Thymus (tissue), 11 donors: ENCODE measurements around the gene DPYD. TPM values are rescaled to one million over a fixed set of nuclear protein-coding genes. Genes with fewer than 3 reads are reported as not detected.
A peak's percentile ranks its signal among the peaks of the same experiment; 100 is the strongest.

Source experiments
- DNase-seq, 9 donors: peaks; one replicate each; pipeline ENCODE4 v3.0.0-alpha.2; 2013; ENCODE audit warnings: low spot score in 9 of 9, low read depth in 6 of 9, missing footprints in 1 of 9
- H3K27ac ChIP-seq, 2 donors: one replicate each; pipeline ENCODE4 v1.5.1; 2013; ENCODE audit warnings: control low read depth in 1 of 2, low read depth in 1 of 2, low read length in 1 of 2, mild to moderate bottlenecking in 1 of 2, moderate library complexity in 1 of 2
- H3K27me3 ChIP-seq, 2 donors: one replicate each; pipeline ENCODE4 v1.5.1; 2013; ENCODE audit warnings: low read length in 1 of 2; ENCODE audit not compliant: control insufficient read depth in 2 of 2, insufficient read depth in 1 of 2
- H3K36me3 ChIP-seq, 2 donors: one replicate each; pipeline ENCODE4 v1.5.1; 2013; ENCODE audit warnings: low read length in 1 of 2, mild to moderate bottlenecking in 1 of 2, moderate library complexity in 1 of 2; ENCODE audit not compliant: control insufficient read depth in 2 of 2, insufficient read depth in 2 of 2
- H3K4me1 ChIP-seq, 2 donors: one replicate each; pipeline ENCODE4 v1.5.1; 2013; ENCODE audit warnings: low read length in 2 of 2; ENCODE audit not compliant: control insufficient read depth in 2 of 2, insufficient read depth in 2 of 2
- H3K4me3 ChIP-seq, 2 donors: one replicate each; pipeline ENCODE4 v1.5.1; 2013; ENCODE audit warnings: low read length in 2 of 2, control low read depth in 1 of 2, mild to moderate bottlenecking in 1 of 2
- H3K9me3 ChIP-seq, 2 donors: one replicate each; pipeline ENCODE4 v1.5.1; 2013; ENCODE audit warnings: low read length in 1 of 2, mild to moderate bottlenecking in 1 of 2; ENCODE audit not compliant: control insufficient read depth in 2 of 2, insufficient read depth in 1 of 2
- WGBS: extraction: QIAGEN DNeasy Blood & Tissue Kit; methylation state at CpG from one replicate; pipeline ENCODE4 v1.1.7; 2013; 5-methylcytosine and 5-hydroxymethylcytosine counted together
- polyA plus RNA-seq: library from polyadenylated mRNA; stranded (reverse); fragments of 200-250 nt; gene quantifications from one replicate; pipeline ENCODE4 v1.2.3, GENCODE V29; 2013
- total RNA-seq: library from RNA; stranded (reverse); fragments of 120-200 nt; gene quantifications from one replicate; pipeline ENCODE4 v1.2.4, GENCODE V29; 2013
- donor health status: healthy.

DPYD gene
- total and polyA plus RNA-seq, 2 donors = 13.1 to 29.4 TPM

DNA sequence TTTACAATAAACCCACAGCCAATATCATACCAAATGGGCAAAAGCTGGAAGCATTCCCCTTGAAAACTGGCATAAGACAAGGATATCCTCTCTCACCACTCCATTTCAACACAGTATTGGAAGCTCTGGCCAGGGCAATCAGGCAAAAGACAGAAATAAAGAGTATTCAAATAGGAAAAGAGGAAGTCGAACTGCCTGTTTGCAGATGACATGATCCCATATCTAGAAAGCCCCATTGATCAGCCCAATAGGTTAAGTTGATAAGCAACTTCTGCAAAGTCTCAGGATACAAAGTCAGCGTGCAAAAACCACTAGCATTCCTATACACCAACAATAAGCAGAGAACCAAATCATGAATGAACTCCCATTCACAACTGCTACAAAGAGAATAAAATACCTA lies 235.5 kb downstream of the DPYD start:
- no peaks in the 10 kb centered on the region for H3K36me3 ChIP-seq
- H3K27ac ChIP-seq = no peak overlapping the region
- DNase-seq = no peak
- no peaks in the 10 kb centered on the region for H3K27me3 ChIP-seq
- WGBS = 96% methylated on average over 2 of the region's 2 CpGs
- H3K4me3 ChIP-seq = no peak overlapping the region
- no peaks in the 10 kb centered on the region for H3K9me3 ChIP-seq
- no peaks in the 10 kb centered on the region for H3K4me1 ChIP-seq

DNA sequence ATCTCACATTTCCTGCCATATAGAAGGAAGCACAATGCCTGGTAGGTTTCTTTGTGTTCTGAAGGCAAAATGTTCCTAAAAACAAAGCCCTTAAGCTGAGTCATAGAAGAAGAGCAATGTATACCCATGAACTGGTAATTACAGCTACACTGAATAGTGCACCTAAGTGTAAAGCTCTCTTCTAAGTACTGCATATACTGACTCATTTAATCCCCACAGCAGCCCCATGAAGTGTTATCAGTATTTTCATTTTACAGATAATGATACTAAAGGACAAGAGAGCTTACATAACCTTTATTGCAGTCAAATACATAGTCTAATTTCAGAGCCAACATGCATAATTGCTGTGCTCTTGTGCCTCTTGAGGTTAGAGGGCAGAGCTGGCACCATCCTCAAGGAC lies 239.9 kb downstream of the DPYD start:
- Histone ChIP-seq H3K27ac (no peak overlapping the region), H3K4me3 (no peak overlapping the region), H3K4me1 (no peaks in the 10 kb centered on the region), H3K36me3 (no peaks in the 10 kb centered on the region), H3K9me3 (no peaks in the 10 kb centered on the region), H3K27me3 (no peaks in the 10 kb centered on the region)
- DNase-seq = no peak

DNA sequence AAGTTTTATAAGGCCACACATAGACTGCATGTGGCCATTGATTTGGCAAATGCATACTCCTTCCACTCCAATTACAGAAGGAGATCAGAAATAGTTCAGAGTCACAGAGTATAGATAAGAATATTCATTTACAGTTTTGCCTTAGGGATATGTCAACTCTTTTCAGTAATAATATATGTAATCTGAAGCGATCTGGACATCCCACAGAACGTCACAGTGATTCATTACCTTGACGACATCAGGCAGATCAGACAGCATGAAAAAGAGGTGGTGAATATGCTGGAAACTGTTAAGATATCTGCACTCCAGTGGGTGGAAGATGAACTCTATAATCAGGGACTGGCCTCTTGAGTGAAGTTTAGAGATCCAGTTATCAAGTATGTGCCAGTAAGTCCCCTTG lies 240.4 kb downstream of the DPYD start:
- no peak overlapping the region for H3K27ac ChIP-seq
- no peaks in the 10 kb centered on the region for H3K36me3 ChIP-seq
- WGBS = 94% methylated on average over 3 of the region's 3 CpGs
- no peak for DNase-seq
- no peaks in the 10 kb centered on the region for H3K9me3 ChIP-seq
- H3K27me3 ChIP-seq = no peaks in the 10 kb centered on the region
- no peaks in the 10 kb centered on the region for H3K4me1 ChIP-seq
- H3K4me3 ChIP-seq = no peak overlapping the region

DNA sequence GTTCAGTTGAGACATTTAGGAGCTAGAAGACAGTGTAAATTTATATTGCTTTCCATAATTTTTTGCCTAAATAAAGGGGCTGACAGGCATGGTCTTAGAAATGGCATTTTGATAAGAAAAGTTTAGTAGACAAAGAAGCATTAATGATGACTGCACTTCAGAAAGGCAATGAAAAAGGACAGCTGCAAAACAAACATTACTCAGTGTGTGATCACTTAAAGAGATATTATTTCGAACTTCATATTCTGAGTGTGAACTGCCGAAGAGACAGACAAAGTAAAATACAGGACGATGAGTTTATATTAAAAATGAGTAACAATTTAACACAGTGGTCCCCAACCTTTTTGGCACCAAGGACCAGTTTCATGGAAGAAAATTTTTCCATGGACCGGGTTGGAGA lies 243.1 kb downstream of the DPYD start:
- Histone ChIP-seq H3K4me3 (no peak overlapping the region), H3K9me3 (no peaks in the 10 kb centered on the region), H3K27ac (no peak overlapping the region), H3K4me1 (no peaks in the 10 kb centered on the region), H3K27me3 (no peaks in the 10 kb centered on the region), H3K36me3 (no peaks in the 10 kb centered on the region)
- 97% methylated on average over 4 of the region's 4 CpGs for WGBS
- no peak for DNase-seq

DNA sequence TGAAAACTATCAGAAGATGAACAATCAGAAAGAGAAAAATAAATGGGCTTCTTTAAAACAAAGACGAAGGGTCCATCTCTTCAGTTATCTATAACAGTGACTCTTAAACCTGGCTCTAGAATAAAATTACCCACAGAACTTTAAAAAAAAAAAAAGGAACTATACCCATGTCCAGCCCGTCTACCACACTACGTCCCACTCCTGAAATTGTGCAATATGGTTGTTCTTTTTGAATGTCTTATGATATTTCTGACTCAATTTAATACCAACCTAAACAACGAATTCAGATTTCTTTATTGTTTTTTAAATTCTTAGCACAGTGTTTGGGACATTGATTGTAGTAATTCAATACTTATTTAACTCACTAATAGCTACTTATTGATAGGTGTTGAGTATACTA lies 246.3 kb downstream of the DPYD start:
- H3K27me3 ChIP-seq = no peaks in the 10 kb centered on the region
- no peaks in the 10 kb centered on the region for H3K36me3 ChIP-seq
- no peak for DNase-seq
- WGBS = 97% methylated on average over 4 of the region's 4 CpGs
- no peak overlapping the region for H3K27ac ChIP-seq
- no peak overlapping the region for H3K4me3 ChIP-seq
- no peaks in the 10 kb centered on the region for H3K9me3 ChIP-seq
- no peaks in the 10 kb centered on the region for H3K4me1 ChIP-seq

DNA sequence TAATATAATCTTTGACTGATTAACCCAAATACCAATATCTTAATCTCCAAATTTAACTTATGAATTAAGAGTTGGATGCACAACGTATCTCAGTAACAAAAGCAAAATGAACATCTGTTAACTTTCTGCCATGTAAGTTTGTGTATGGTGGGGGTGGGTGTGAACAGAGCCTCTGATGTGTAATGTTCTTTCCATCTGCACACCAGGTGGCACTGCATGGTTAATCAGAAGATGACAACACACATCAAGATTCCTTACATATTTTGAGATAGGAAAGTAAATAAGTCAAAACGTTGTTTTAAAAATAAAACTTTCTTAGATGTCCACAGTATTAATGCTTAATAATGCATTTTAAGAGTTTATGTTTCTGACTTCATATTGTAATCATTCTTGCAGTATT lies 251.9 kb downstream of the DPYD start:
- H3K27ac ChIP-seq = no peak overlapping the region
- no peaks in the 10 kb centered on the region for H3K27me3 ChIP-seq
- no peak overlapping the region for H3K4me3 ChIP-seq
- H3K4me1 ChIP-seq = no peaks in the 10 kb centered on the region
- DNase-seq = peak in 6 of 9 donors; percentile 5 to 44 (median 18)
- no peaks in the 10 kb centered on the region for H3K9me3 ChIP-seq
- H3K36me3 ChIP-seq = no peaks in the 10 kb centered on the region
- 71% methylated on average over 2 of the region's 2 CpGs for WGBS

DNA sequence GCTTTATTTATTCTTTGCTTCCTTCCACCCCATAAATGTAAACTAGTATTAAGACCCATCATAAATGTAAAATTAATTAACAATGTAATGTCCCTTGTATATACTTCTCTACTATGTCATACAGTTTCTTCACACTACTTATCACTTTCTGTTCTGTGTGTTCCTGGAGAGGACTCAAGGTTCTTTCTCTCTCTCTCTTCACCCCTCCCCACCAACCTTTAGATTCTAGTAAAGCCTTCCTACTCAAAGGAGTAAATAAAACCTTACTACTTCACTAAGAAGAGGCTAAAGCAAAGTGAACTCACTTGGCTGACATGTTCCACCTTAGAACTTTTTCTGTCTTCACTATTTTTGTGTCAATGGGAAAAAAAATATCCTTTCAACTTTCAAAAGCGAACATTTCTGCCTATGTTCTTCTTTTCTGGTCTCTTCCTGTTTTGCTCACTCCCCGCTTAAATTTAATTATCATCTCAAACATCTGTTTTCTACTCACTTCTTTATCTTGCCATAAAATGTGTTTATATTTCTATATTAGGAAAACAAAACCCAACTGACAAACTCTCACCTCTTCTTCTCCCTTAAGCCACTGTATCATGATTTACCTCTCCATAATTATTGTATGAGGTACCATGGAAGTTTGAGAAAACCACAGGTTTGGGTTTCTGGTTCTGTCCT lies 260.3 kb downstream of the DPYD start:
- Histone ChIP-seq H3K27ac (no peak overlapping the region), H3K36me3 (no peaks in the 10 kb centered on the region), H3K27me3 (no peaks in the 10 kb centered on the region), H3K4me3 (no peak overlapping the region), H3K9me3 (no peaks in the 10 kb centered on the region), H3K4me1 (peaks cover 0 to 2% of the 10 kb centered on the region in 2 donors)
- peak in 5 of 9 donors; percentile 4 to 39 (median 16) for DNase-seq
- WGBS = 18% methylated on average over 2 of the region's 2 CpGs

DNA sequence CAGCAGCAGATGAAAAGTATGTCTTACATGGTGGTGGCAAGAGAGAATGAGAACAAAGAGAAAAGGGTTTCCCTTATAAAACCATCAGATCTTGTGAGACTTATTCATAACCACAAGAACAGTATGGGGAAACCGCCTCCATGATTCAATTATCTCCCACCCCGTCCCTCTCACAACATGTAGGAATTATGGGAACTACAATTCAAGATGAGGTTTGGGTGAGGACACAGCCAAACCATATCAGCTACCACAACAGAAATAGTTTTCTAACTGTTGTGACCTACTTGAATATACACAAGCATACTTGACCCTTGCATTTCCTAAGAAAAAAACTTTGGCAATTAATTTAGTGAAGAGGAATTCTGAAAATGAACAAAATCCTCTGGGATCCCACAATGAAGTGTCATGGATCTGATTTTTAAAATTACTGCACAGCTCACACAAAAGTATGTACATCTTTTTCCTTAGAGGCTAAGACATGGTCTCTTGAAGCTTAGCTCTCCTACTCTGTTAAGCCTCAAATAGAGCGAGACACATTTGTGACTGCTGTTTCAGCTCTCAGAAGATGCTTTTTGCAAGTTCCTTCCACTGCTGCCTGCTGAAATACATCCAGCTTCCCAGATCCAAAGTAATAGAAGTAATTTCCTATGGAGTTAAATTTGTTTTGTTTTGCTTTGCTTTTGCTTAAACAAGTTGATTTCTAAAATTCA lies 265.8 kb downstream of the DPYD start:
- no peak for DNase-seq
- Histone ChIP-seq H3K4me3 (no peak overlapping the region), H3K9me3 (no peaks in the 10 kb centered on the region), H3K27ac (no peak overlapping the region), H3K27me3 (no peaks in the 10 kb centered on the region), H3K36me3 (no peaks in the 10 kb centered on the region), H3K4me1 (no peaks in the 10 kb centered on the region)
- WGBS = 97% methylated on average over 3 of the region's 3 CpGs

DNA sequence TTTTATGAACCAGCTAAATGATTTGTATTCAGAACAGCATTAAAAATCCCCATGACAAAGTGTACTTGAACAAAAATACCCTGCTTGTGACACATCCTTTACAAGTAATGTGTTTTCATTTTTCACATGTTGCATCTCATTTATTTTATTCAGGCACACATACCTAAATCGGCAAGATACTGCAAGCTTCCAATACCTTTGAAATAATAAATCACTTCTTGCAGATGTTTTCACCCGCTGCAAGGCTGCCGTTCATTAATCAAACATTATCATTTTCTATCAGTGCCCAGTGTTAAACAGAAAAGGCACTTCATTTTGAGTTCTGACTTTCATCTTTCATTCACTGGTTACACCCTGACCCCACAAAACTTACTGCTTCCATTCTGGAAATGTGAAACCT lies 269.6 kb downstream of the DPYD start:
- H3K9me3 ChIP-seq = no peaks in the 10 kb centered on the region
- no peak overlapping the region for H3K27ac ChIP-seq
- H3K4me3 ChIP-seq = no peak overlapping the region
- H3K27me3 ChIP-seq = no peaks in the 10 kb centered on the region
- no peak for DNase-seq
- 97% methylated on average over 3 of the region's 3 CpGs for WGBS
- H3K4me1 ChIP-seq = no peaks in the 10 kb centered on the region
- H3K36me3 ChIP-seq = no peaks in the 10 kb centered on the region
